Erythroblast (primary cell): ENCODE measurements around the gene KCNIP3.
"Not testable (repeated sequence)": the region's sequence is repeated elsewhere in the genome, so short reads cannot be mapped to it uniquely, and the experiment has no call there.

Source experiments
- GATA1 ChIP-seq: IDR thresholded peaks from 2 replicates; pipeline ENCODE4 v1.6.1; 2011; ENCODE audit warnings: low read depth, mild to moderate bottlenecking, control low read depth, low read length, moderate library complexity
- POLR2A ChIP-seq: IDR thresholded peaks from 2 replicates; pipeline ENCODE4 v1.6.1; 2011; ENCODE audit warnings: mild to moderate bottlenecking, low read length

DNA sequence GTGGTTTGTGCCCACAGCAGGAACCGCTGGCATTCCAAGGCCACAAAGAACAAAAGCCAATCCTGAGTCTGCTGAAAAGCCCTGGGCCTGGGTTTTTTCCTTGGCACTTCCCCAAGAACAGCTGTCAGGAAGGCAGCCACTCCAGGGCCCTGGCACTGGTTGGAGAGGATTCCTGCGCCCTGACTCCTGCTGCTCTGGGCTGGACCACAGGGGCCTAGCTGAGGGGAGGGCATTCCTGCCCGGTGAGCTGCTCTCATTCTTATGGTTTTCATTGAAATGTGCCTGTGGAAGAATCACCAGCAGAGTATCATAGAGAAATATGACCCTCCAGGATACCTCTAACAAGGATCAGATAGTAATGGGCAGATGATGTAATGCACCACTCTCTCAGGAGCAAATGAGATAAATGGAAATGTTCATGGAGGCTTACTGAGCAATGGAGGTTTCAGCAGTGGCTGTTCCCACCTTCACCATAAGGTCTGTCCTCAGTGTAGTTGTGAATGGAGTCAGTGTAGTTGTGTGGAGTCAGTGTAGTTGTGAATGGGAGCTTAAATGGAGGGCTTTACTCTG lies 137.4 kb downstream of the KCNIP3 start:
- not testable (repeated sequence) for TF ChIP-seq POLR2A, GATA1
